Neural cell (in vitro differentiated cells): Measurements from ENCODE around the gene KLF18. TPM values are rescaled to one million over a fixed set of nuclear protein-coding genes. Genes with fewer than 3 reads are reported as not detected.

ENCODE experiments used
- H2AFZ ChIP-seq: fragments of 200-600, 300-800 bp; sonication (generic), shearing (Covaris generic); 2 replicates; pipeline ENCODE4 v1.6.0; 2014; ENCODE audit warnings: low read depth, mild to moderate bottlenecking, antibody characterized with exemption, low read length, moderate library complexity
- H3F3A ChIP-seq: fragments of 200-600 bp; shearing (Covaris generic); 2 replicates; pipeline ENCODE4 v1.6.1; 2016; ENCODE audit warnings: mild to moderate bottlenecking, moderate library complexity, mixed read lengths, antibody characterized with exemption, low read length; ENCODE audit not compliant: insufficient read depth, poor library complexity, severe bottlenecking
- H3K27ac ChIP-seq: fragments of 200-600, 300-800 bp; sonication (generic), shearing (Covaris generic); 2 replicates; pipeline ENCODE4 v1.5.1; 2014; ENCODE audit warnings: mild to moderate bottlenecking, low read length, moderate library complexity
- H3K27me3 ChIP-seq: fragments of 300-800, 200-600 bp; sonication (generic), shearing (Covaris generic); 2 replicates; pipeline ENCODE4 v1.6.0; 2014; ENCODE audit warnings: mild to moderate bottlenecking, low read depth, low read length, moderate library complexity; ENCODE audit not compliant: insufficient read depth
- H3K36me3 ChIP-seq: fragments of 300-800, 200-600 bp; sonication (generic), shearing (Covaris generic); 2 replicates; pipeline ENCODE4 v1.5.1; 2014; ENCODE audit warnings: mild to moderate bottlenecking, antibody characterized with exemption, low read length, moderate library complexity; ENCODE audit not compliant: insufficient read depth
- H3K4me2 ChIP-seq: fragments of 300-800, 200-600 bp; sonication (generic), shearing (Covaris generic); 2 replicates; pipeline ENCODE4 v1.6.0; 2014; ENCODE audit warnings: mild to moderate bottlenecking, low read length
- H3K4me3 ChIP-seq: fragments of 300-800, 200-600 bp; sonication (generic), shearing (Covaris generic); 2 replicates; pipeline ENCODE4 v1.5.1; 2014; ENCODE audit warnings: mild to moderate bottlenecking, low read length, moderate library complexity
- H3K79me2 ChIP-seq: fragments of 200-600 bp; shearing (Covaris generic); replicated peaks from 2 replicates; pipeline ENCODE4 v1.6.0; 2014; ENCODE audit warnings: mild to moderate bottlenecking, low read length, moderate library complexity; ENCODE audit not compliant: insufficient read depth
- H3K9ac ChIP-seq: fragments of 300-800, 200-600 bp; sonication (generic), shearing (Covaris generic); 2 replicates; pipeline ENCODE4 v1.6.1; 2016; ENCODE audit warnings: mild to moderate bottlenecking, low read length, mixed read lengths
- H3K9me2 ChIP-seq: fragments of 200-600 bp; shearing (Covaris generic); 2 replicates; pipeline ENCODE4 v1.6.1; 2016; ENCODE audit warnings: mild to moderate bottlenecking, low read length, mixed read lengths; ENCODE audit not compliant: insufficient read depth
- H3K9me3 ChIP-seq: fragments of 200-600, 300-800 bp; sonication (generic), shearing (Covaris generic); 2 replicates; pipeline ENCODE4 v1.6.1; 2016; ENCODE audit warnings: mild to moderate bottlenecking, mixed run types, low read length, moderate library complexity, mixed read lengths
- H4K20me1 ChIP-seq: fragments of 200-600 bp; shearing (Covaris generic); 2 replicates; pipeline ENCODE4 v1.6.1; 2016; ENCODE audit warnings: mild to moderate bottlenecking, mixed run types; ENCODE audit not compliant: insufficient read depth
- EP300 ChIP-seq: fragments of 450-650 bp; conservative IDR thresholded peaks from 2 replicates; pipeline ENCODE4 v1.6.1; 2014; ENCODE audit warnings: antibody characterized with exemption, mild to moderate bottlenecking, moderate library complexity; ENCODE audit not compliant: poor library complexity, severe bottlenecking
- EZH2 ChIP-seq: fragments of 200-600, 300-800 bp; shearing (Covaris generic), sonication (generic); IDR thresholded peaks from 2 replicates; pipeline ENCODE4 v1.6.1; 2014; ENCODE audit warnings: antibody characterized with exemption, low read length, borderline replicate concordance, mild to moderate bottlenecking; ENCODE audit not compliant: insufficient read depth, poor library complexity, severe bottlenecking
- MXI1 ChIP-seq: fragments of 450-650 bp; conservative IDR thresholded peaks from 2 replicates; pipeline ENCODE4 v1.6.1; 2014; ENCODE audit warnings: antibody characterized with exemption, mild to moderate bottlenecking; ENCODE audit not compliant: poor library complexity, severe bottlenecking
- POLR2AphosphoS5 ChIP-seq: IDR thresholded peaks from 2 replicates; pipeline ENCODE4 v1.6.1; 2012
- RAD21 ChIP-seq: fragments of 450-650 bp; conservative IDR thresholded peaks from 2 replicates; pipeline ENCODE4 v1.6.1; 2014; ENCODE audit warnings: antibody characterized with exemption, mild to moderate bottlenecking, moderate library complexity
- SMC3 ChIP-seq: fragments of 450-650 bp; conservative IDR thresholded peaks from 2 replicates; pipeline ENCODE4 v1.6.1; 2014; ENCODE audit warnings: antibody characterized with exemption, mild to moderate bottlenecking, moderate library complexity; ENCODE audit not compliant: poor library complexity
- TAF1 ChIP-seq: IDR thresholded peaks from 2 replicates; pipeline ENCODE4 v1.6.1; 2012; ENCODE audit warnings: low read depth
- polyA plus RNA-seq: library from polyadenylated mRNA; depleted of rRNA; stranded (reverse); fragments of >200 nt; gene quantifications from 2 replicates; pipeline ENCODE4 v1.2.3, GENCODE V29; 2014
- TF ChIP-seq, protein P1 (sequence below): IDR thresholded peaks from 2 replicates; pipeline ENCODE4 v1.6.1; 2012; ENCODE audit warnings: borderline replicate concordance
- TF ChIP-seq, protein P2 (sequence below): fragments of 450-650 bp; IDR thresholded peaks from 2 replicates; pipeline ENCODE4 v1.5.1; 2014; ENCODE audit warnings: antibody characterized with exemption, mild to moderate bottlenecking, moderate library complexity; ENCODE audit not compliant: poor library complexity, severe bottlenecking

Gene KLF18
- polyA plus RNA-seq, 1 donor from 2014 or later, result not detected

DNA sequence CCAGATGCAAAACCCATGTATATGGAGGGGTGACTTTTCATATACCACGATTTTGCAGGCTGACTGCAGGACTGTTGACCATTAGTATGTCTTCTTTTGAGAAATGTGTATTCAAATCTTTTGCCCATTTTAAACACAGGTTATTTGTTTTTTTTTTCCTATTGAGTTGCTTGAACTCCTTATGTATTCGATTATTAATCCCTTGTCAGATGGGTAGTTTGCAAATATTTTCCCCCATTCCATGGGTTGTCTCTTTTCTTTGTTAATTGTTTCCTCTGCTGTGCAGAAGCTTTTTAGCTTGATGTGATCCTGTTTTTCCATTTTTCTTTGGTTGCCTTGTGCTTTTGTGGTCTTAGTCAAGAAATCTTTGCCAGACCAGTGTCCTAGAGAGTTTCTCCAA, 47.4 kb downstream of the KLF18 start:
- no peaks in the 10 kb centered on the region for H4K20me1 ChIP-seq
- no peak overlapping the region for H3K4me3 ChIP-seq
- H3F3A ChIP-seq, result no peaks in the 10 kb centered on the region
- H3K4me2 ChIP-seq, result no peak overlapping the region
- no peak overlapping the region for H2AFZ ChIP-seq
- TF ChIP-seq, protein P1, sequence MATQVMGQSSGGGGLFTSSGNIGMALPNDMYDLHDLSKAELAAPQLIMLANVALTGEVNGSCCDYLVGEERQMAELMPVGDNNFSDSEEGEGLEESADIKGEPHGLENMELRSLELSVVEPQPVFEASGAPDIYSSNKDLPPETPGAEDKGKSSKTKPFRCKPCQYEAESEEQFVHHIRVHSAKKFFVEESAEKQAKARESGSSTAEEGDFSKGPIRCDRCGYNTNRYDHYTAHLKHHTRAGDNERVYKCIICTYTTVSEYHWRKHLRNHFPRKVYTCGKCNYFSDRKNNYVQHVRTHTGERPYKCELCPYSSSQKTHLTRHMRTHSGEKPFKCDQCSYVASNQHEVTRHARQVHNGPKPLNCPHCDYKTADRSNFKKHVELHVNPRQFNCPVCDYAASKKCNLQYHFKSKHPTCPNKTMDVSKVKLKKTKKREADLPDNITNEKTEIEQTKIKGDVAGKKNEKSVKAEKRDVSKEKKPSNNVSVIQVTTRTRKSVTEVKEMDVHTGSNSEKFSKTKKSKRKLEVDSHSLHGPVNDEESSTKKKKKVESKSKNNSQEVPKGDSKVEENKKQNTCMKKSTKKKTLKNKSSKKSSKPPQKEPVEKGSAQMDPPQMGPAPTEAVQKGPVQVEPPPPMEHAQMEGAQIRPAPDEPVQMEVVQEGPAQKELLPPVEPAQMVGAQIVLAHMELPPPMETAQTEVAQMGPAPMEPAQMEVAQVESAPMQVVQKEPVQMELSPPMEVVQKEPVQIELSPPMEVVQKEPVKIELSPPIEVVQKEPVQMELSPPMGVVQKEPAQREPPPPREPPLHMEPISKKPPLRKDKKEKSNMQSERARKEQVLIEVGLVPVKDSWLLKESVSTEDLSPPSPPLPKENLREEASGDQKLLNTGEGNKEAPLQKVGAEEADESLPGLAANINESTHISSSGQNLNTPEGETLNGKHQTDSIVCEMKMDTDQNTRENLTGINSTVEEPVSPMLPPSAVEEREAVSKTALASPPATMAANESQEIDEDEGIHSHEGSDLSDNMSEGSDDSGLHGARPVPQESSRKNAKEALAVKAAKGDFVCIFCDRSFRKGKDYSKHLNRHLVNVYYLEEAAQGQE, result no peak
- no peak for TF ChIP-seq EP300
- TF ChIP-seq EZH2, result no peak
- TF ChIP-seq MXI1, result no peak
- no peak for TF ChIP-seq RAD21
- no peak for TF ChIP-seq TAF1
- no peak for TF ChIP-seq POLR2AphosphoS5
- TF ChIP-seq SMC3, result no peak
- TF ChIP-seq, protein P2, sequence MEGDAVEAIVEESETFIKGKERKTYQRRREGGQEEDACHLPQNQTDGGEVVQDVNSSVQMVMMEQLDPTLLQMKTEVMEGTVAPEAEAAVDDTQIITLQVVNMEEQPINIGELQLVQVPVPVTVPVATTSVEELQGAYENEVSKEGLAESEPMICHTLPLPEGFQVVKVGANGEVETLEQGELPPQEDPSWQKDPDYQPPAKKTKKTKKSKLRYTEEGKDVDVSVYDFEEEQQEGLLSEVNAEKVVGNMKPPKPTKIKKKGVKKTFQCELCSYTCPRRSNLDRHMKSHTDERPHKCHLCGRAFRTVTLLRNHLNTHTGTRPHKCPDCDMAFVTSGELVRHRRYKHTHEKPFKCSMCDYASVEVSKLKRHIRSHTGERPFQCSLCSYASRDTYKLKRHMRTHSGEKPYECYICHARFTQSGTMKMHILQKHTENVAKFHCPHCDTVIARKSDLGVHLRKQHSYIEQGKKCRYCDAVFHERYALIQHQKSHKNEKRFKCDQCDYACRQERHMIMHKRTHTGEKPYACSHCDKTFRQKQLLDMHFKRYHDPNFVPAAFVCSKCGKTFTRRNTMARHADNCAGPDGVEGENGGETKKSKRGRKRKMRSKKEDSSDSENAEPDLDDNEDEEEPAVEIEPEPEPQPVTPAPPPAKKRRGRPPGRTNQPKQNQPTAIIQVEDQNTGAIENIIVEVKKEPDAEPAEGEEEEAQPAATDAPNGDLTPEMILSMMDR, result no peak
- H3K27ac ChIP-seq, result no peak overlapping the region
- no peak overlapping the region for H3K9ac ChIP-seq
- H3K36me3 ChIP-seq, result no peaks in the 10 kb centered on the region
- H3K79me2 ChIP-seq, result no peaks in the 10 kb centered on the region
- no peaks in the 10 kb centered on the region for H3K9me3 ChIP-seq
- H3K27me3 ChIP-seq, result no peaks in the 10 kb centered on the region
- H3K9me2 ChIP-seq, result no peaks in the 10 kb centered on the region

- no peaks in the 10 kb centered on the region for H3K9me3 ChIP-seq
- no peaks in the 10 kb centered on the region for H4K20me1 ChIP-seq
- H3K79me2 ChIP-seq, result no peaks in the 10 kb centered on the region
- H3K9me2 ChIP-seq, result no peaks in the 10 kb centered on the region
- H3K9ac ChIP-seq, result no peak overlapping the region
- no peak for TF ChIP-seq EZH2
- TF ChIP-seq, protein P1, result no peak
- TF ChIP-seq EP300, result no peak
- no peak for TF ChIP-seq MXI1
- no peak for TF ChIP-seq TAF1
- no peak for TF ChIP-seq SMC3
- TF ChIP-seq POLR2AphosphoS5, result no peak
- TF ChIP-seq RAD21, result no peak
- TF ChIP-seq, protein P2, result no peak
- no peak overlapping the region for H3K4me3 ChIP-seq
- no peaks in the 10 kb centered on the region for H3F3A ChIP-seq
- H3K36me3 ChIP-seq, result no peaks in the 10 kb centered on the region
- no peak overlapping the region for H3K4me2 ChIP-seq
- H2AFZ ChIP-seq, result no peak overlapping the region
- no peaks in the 10 kb centered on the region for H3K27me3 ChIP-seq
- no peak overlapping the region for H3K27ac ChIP-seq
These were observed 50.8 kb downstream of the KLF18 start for GRCh38 chr1:44090429-44091252.
